H9 (cell line): ENCODE data around the gene DUOX2. TPM values are rescaled to one million over a fixed set of nuclear protein-coding genes. Genes with fewer than 3 reads are reported as not detected.

Experiments used
- DNase-seq: peaks from one replicate; pipeline ENCODE4 v3.0.0-alpha.2; 2017
- H2AFZ ChIP-seq: one replicate; pipeline ENCODE4 v1.6.1; 2013; ENCODE audit warnings: mild to moderate bottlenecking, low read length, control low read depth, moderate library complexity
- H2AK5ac ChIP-seq: 2 replicates; pipeline ENCODE4 v1.6.1; 2013; ENCODE audit warnings: low read length, control low read depth, mixed read lengths; ENCODE audit not compliant: insufficient read length
- H2BK120ac ChIP-seq: one replicate; pipeline ENCODE4 v1.6.1; 2013; ENCODE audit warnings: low read depth, mild to moderate bottlenecking, low read length, control low read depth, inconsistent platforms; ENCODE audit not compliant: poor library complexity, severe bottlenecking
- H2BK12ac ChIP-seq: 2 replicates; pipeline ENCODE4 v1.6.1; 2013; ENCODE audit warnings: low read length, control low read depth, mixed read lengths, low read depth; ENCODE audit not compliant: insufficient read length
- H2BK15ac ChIP-seq: 2 replicates; pipeline ENCODE4 v1.6.1; 2013; ENCODE audit warnings: low read depth, low read length, control low read depth
- H2BK20ac ChIP-seq: one replicate; pipeline ENCODE4 v1.6.1; 2013; ENCODE audit warnings: low read depth, mild to moderate bottlenecking, low read length, control low read depth, inconsistent platforms; ENCODE audit not compliant: poor library complexity, severe bottlenecking
- H2BK5ac ChIP-seq: 2 replicates; pipeline ENCODE4 v1.6.1; 2013; ENCODE audit warnings: low read length, control low read depth, mixed read lengths; ENCODE audit not compliant: insufficient read length
- H3K14ac ChIP-seq: 2 replicates; pipeline ENCODE4 v1.6.1; 2013; ENCODE audit warnings: low read length, control low read depth; ENCODE audit not compliant: insufficient read depth
- H3K18ac ChIP-seq: 2 replicates; pipeline ENCODE4 v1.6.1; 2013; ENCODE audit warnings: low read depth, mild to moderate bottlenecking, mixed read lengths, low read length, control low read depth; ENCODE audit not compliant: insufficient read length
- H3K23ac ChIP-seq: 2 replicates; pipeline ENCODE4 v1.6.1; 2013; ENCODE audit warnings: low read length, control low read depth, mixed read lengths, low read depth; ENCODE audit not compliant: insufficient read length
- H3K23me2 ChIP-seq: 2 replicates; pipeline ENCODE4 v1.6.1; 2013; ENCODE audit warnings: low read depth, mild to moderate bottlenecking, mixed read lengths, low read length, control low read depth; ENCODE audit not compliant: insufficient read length, poor library complexity, severe bottlenecking
- H3K27ac ChIP-seq: 2 replicates; pipeline ENCODE4 v1.5.1; 2013; ENCODE audit warnings: low read length, control low read depth, mixed read lengths, low read depth; ENCODE audit not compliant: insufficient read length
- H3K27me3 ChIP-seq: 2 replicates; pipeline ENCODE4 v1.6.1; 2013; ENCODE audit warnings: low read length, control low read depth, inconsistent platforms; ENCODE audit not compliant: insufficient read depth
- H3K4ac ChIP-seq: 2 replicates; pipeline ENCODE4 v1.6.1; 2013; ENCODE audit warnings: low read depth, mild to moderate bottlenecking, control low read depth, inconsistent platforms, low read length, moderate library complexity
- H3K4me1 ChIP-seq: 2 replicates; pipeline ENCODE4 v1.6.1; 2013; ENCODE audit warnings: low read length, control low read depth, inconsistent platforms; ENCODE audit not compliant: insufficient read depth
- H3K4me2 ChIP-seq: 2 replicates; pipeline ENCODE4 v1.6.1; 2013; ENCODE audit warnings: low read length, control low read depth, mixed read lengths; ENCODE audit not compliant: insufficient read length, insufficient read depth
- H3K56ac ChIP-seq: 2 replicates; pipeline ENCODE4 v1.6.1; 2013; ENCODE audit warnings: low read depth, mild to moderate bottlenecking, mixed read lengths, low read length, control low read depth; ENCODE audit not compliant: insufficient read length
- H3K79me1 ChIP-seq: 2 replicates; pipeline ENCODE4 v1.6.1; 2013; ENCODE audit warnings: low read depth, mild to moderate bottlenecking, moderate library complexity, low read length, control low read depth, inconsistent platforms; ENCODE audit not compliant: insufficient read depth, poor library complexity, severe bottlenecking
- H3K79me2 ChIP-seq: 2 replicates; pipeline ENCODE4 v1.6.1; 2013; ENCODE audit warnings: low read length, control low read depth, inconsistent platforms; ENCODE audit not compliant: insufficient read depth
- H3K9ac ChIP-seq: 2 replicates; pipeline ENCODE4 v1.6.1; 2013; ENCODE audit warnings: low read length, control low read depth, mixed read lengths; ENCODE audit not compliant: insufficient read length; ENCODE audit errors: extremely low read depth
- H3K9me3 ChIP-seq: one replicate; pipeline ENCODE4 v1.6.1; 2013; ENCODE audit warnings: low read depth, low read length, inconsistent platforms; ENCODE audit not compliant: control insufficient read depth
- H3T11ph ChIP-seq: one replicate; pipeline ENCODE4 v1.6.1; 2013; ENCODE audit warnings: mild to moderate bottlenecking, low read length, control low read depth, inconsistent platforms
- H4K20me1 ChIP-seq: one replicate; pipeline ENCODE4 v1.6.1; 2013; ENCODE audit not compliant: control insufficient read depth, insufficient read length, insufficient read depth
- H4K5ac ChIP-seq: 2 replicates; pipeline ENCODE4 v1.6.1; 2013; ENCODE audit warnings: low read depth, mild to moderate bottlenecking, mixed read lengths, low read length, control low read depth; ENCODE audit not compliant: insufficient read length
- H4K8ac ChIP-seq: replicated peaks from 2 replicates; pipeline ENCODE4 v1.6.1; 2013; ENCODE audit warnings: low read length, control low read depth, mixed read lengths, low read depth; ENCODE audit not compliant: insufficient read length
- H4K91ac ChIP-seq: 2 replicates; pipeline ENCODE4 v1.6.1; 2013; ENCODE audit warnings: low read depth, mild to moderate bottlenecking, moderate library complexity, mixed read lengths, low read length, control low read depth; ENCODE audit not compliant: insufficient read length
- H3K27ac Mint-ChIP-seq, 3 experiments: 2 replicates in 2 of 3; 3 replicates in 1 of 3; pipeline ENCODE4 v1.8.0; 2020 to 2021; ENCODE audit warnings: mixed read lengths in 3 of 3, mild to moderate bottlenecking in 1 of 3, moderate library complexity in 1 of 3
- H3K27me3 Mint-ChIP-seq: 2 replicates; pipeline ENCODE4 v1.8.0; 2021; ENCODE audit warnings: low read depth, mild to moderate bottlenecking, moderate library complexity, mixed read lengths
- H3K36me3 Mint-ChIP-seq, 3 experiments: 2 replicates in 2 of 3; 3 replicates in 1 of 3; pipeline ENCODE4 v1.8.0; 2020 to 2021; ENCODE audit warnings: low read depth in 3 of 3, mixed read lengths in 3 of 3; ENCODE audit not compliant: insufficient read depth in 1 of 3
- H3K4me1 Mint-ChIP-seq, 2 experiments: 2 replicates each; pipeline ENCODE4 v1.8.0; 2020; ENCODE audit warnings: mixed read lengths in 2 of 2
- H3K4me3 Mint-ChIP-seq, 2 experiments: 2 replicates in 1 of 2; 3 replicates in 1 of 2; pipeline ENCODE4 v1.8.0; 2020 to 2021; ENCODE audit warnings: mild to moderate bottlenecking in 2 of 2, mixed read lengths in 2 of 2, moderate library complexity in 1 of 2
- H3K9me3 Mint-ChIP-seq, 2 experiments: 2 replicates in 1 of 2; 3 replicates in 1 of 2; pipeline ENCODE4 v1.8.0; 2020; ENCODE audit warnings: mild to moderate bottlenecking in 2 of 2, mixed read lengths in 2 of 2, moderate library complexity in 1 of 2
- CTCF ChIP-seq: fragments of 200-600 bp; sonication (generic); conservative IDR thresholded peaks from 3 replicates; pipeline ENCODE4 v1.8.0; 2021; ENCODE audit warnings: antibody characterized with exemption, mild to moderate bottlenecking
- WGBS: extraction: QIAGEN DNeasy Blood & Tissue Kit; methylation state at CpG from one replicate; pipeline ENCODE4 v1.1.7; 2013; ENCODE audit warnings: missing lambda C conversion rate, low lambda C conversion rate, mixed read lengths; ENCODE audit not compliant: insufficient read length; ENCODE audit errors: extremely low coverage; 5-methylcytosine and 5-hydroxymethylcytosine counted together
- total RNA-seq: library from RNA; stranded (reverse); gene quantifications from 2 replicates; pipeline ENCODE4 v1.2.1, GENCODE V29; 2021

DUOX2 gene
- total RNA-seq, 1 experiment from 2014 or later, result 0.42 TPM

GRCh38 chr15:45141386-45141785 is 27.4 kb upstream of the DUOX2 start:
- no peak for DNase-seq
- Histone ChIP-seq H2BK20ac (no peak overlapping the region), H2BK15ac (no peak overlapping the region), H4K20me1 (no peaks in the 10 kb centered on the region), H3K27me3 (peaks cover 6% of the 10 kb centered on the region), H3K23me2 (no peaks in the 10 kb centered on the region), H4K5ac (no peak overlapping the region), H3K4me2 (no peak overlapping the region), H3K14ac (no peak overlapping the region), H2AK5ac (no peak overlapping the region), H3T11ph (no peak overlapping the region), H3K9me3 (no peaks in the 10 kb centered on the region), H3K9ac (no peak overlapping the region), H3K4me1 (no peaks in the 10 kb centered on the region; the same call in 1 of the 2 replicates), H3K23ac (no peak overlapping the region), H4K91ac (no peak overlapping the region), H2BK12ac (no peak overlapping the region), H2BK5ac (no peak overlapping the region), H3K79me1 (no peaks in the 10 kb centered on the region), H3K79me2 (no peaks in the 10 kb centered on the region), H3K27ac (no peak overlapping the region), H2AFZ (no peak overlapping the region), H3K18ac (no peak overlapping the region), H3K56ac (no peak overlapping the region), H2BK120ac (no peak overlapping the region), H4K8ac (no peak overlapping the region), H3K4ac (no peak overlapping the region)
- Mint-ChIP-seq H3K27ac (no peak overlapping the region), H3K4me3 (no peak overlapping the region), H3K36me3 (no peaks in the 10 kb centered on the region), H3K9me3 (no peaks in the 10 kb centered on the region; a peak in 1 of 5 replicates), H3K27me3 (peaks cover 36% of the 10 kb centered on the region), H3K4me1 (peaks cover 2% of the 10 kb centered on the region in 2 experiments; a peak in 2 of 4 replicates)
- TF ChIP-seq CTCF, result no peak
- no CpG with 5 or more reads among the region's 5 CpGs for WGBS
